Dermis microvascular lymphatic vessel endothelial cell (primary cell): Measurements from ENCODE around the gene UBE2V1. TPM values are rescaled to one million over a fixed set of nuclear protein-coding genes. Genes with fewer than 3 reads are reported as not detected.
A peak's percentile ranks its signal among the peaks of the same experiment; 100 is the strongest.

Source experiments
- DNase-seq, 2 donors: peaks; one replicate each; pipeline versions ENCODE4 v3.0.0 to v3.0.0-alpha.2; 2010; ENCODE audit warnings: low read depth in 2 of 2
- total RNA-seq: library from RNA; depleted of rRNA; stranded (reverse); fragments of >200 nt; gene quantifications from 2 replicates; pipeline ENCODE4 v1.2.1, GENCODE V29; 2014

UBE2V1 gene
- total RNA-seq, 1 donor from 2014 or later: 23.6 TPM

GRCh38 chr20:50044353-50044960 lies 68.5 kb downstream of the UBE2V1 start:
- no peak for DNase-seq

- no peak for DNase-seq
Observed at GRCh38 chr20:50043573-50044352, 69.2 kb downstream of the UBE2V1 start.

- DNase-seq: no peak
Observed at GRCh38 chr20:50042370-50043313, 70.3 kb downstream of the UBE2V1 start.

- no peak for DNase-seq
Observed at GRCh38 chr20:50041246-50041873, 71.6 kb downstream of the UBE2V1 start.

- no peak for DNase-seq
Observed at GRCh38 chr20:50040432-50041245, 72.3 kb downstream of the UBE2V1 start.

- no peak for DNase-seq
Observed at GRCh38 chr20:50039706-50040431, 73.1 kb downstream of the UBE2V1 start.

- DNase-seq: no peak
Observed at GRCh38 chr20:50038574-50038991, 74.4 kb downstream of the UBE2V1 start.

GRCh38 chr20:50038169-50038568 lies 74.8 kb downstream of the UBE2V1 start:
- no peak for DNase-seq

GRCh38 chr20:50037575-50037974 lies 75.4 kb downstream of the UBE2V1 start:
- no peak for DNase-seq

GRCh38 chr20:50037123-50037522 lies 75.8 kb downstream of the UBE2V1 start:
- no peak for DNase-seq

GRCh38 chr20:50036703-50037102 lies 76.2 kb downstream of the UBE2V1 start:
- no peak for DNase-seq

GRCh38 chr20:50034567-50035180 lies 78.3 kb downstream of the UBE2V1 start:
- peak; percentile 79 to 89 for DNase-seq

- no peak for DNase-seq
Observed at GRCh38 chr20:50032955-50033666, 79.8 kb downstream of the UBE2V1 start.

Other genes with a start within 250 kb of the UBE2V1 start
- 0.64 and 1.0 TPM in 2 replicates for gene SPATA2, start 197.6 kb downstream of the UBE2V1 start, total RNA-seq
- gene RNF114, start 176.8 kb downstream of the UBE2V1 start, total RNA-seq: 30.8 and 47.2 TPM in 2 replicates
- gene SNAI1, start 130.2 kb downstream of the UBE2V1 start, total RNA-seq: 1.0 and 1.6 TPM in 2 replicates
- gene PEDS1, start 40.6 kb upstream of the UBE2V1 start, total RNA-seq: 11.2 and 20.0 TPM in 2 replicates
- gene CEBPB, start 77.7 kb upstream of the UBE2V1 start, total RNA-seq: 12.6 and 23.5 TPM in 2 replicates